K562 (cell line): ENCODE data around the gene HEY2. TPM values are rescaled to one million over a fixed set of nuclear protein-coding genes. Genes with fewer than 3 reads are reported as not detected.

Source experiments
- FOXJ3 ChIP-seq: sonication (generic); formaldehyde crosslinking; IDR thresholded peaks from 2 replicates; pipeline ENCODE4 v1.4.0; 2020; ENCODE audit warnings: mild to moderate bottlenecking, missing genetic modification reagents
- GTF2A2 ChIP-seq: IDR thresholded peaks from 2 replicates; pipeline ENCODE4 v1.6.1; 2016; ENCODE audit warnings: mild to moderate bottlenecking, missing genetic modification characterization, missing compliant biosample characterization
- MCM2 ChIP-seq: fragments of 450-650 bp; IDR thresholded peaks from 2 replicates; pipeline ENCODE4 v1.6.1; 2017; ENCODE audit warnings: low read depth, mild to moderate bottlenecking
- NFIC ChIP-seq: fragments of 450-650 bp; IDR thresholded peaks from 2 replicates; pipeline ENCODE4 v1.6.1; 2017; ENCODE audit warnings: mild to moderate bottlenecking, inconsistent platforms
- NFRKB ChIP-seq: fragments of 450-650 bp; IDR thresholded peaks from 2 replicates; pipeline ENCODE4 v1.6.1; 2016; ENCODE audit warnings: low read depth
- PHF21A ChIP-seq: fragments of 450-650 bp; IDR thresholded peaks from 2 replicates; pipeline ENCODE4 v1.6.1; 2017; ENCODE audit warnings: low read depth, borderline replicate concordance
- PRPF4 ChIP-seq: fragments of 200-400 bp; formaldehyde crosslinking; IDR thresholded peaks from one replicate; pipeline ENCODE4 v1.6.1; 2017; ENCODE audit warnings: low read length, low read depth, mild to moderate bottlenecking; ENCODE audit not compliant: insufficient read depth, poor library complexity, severe bottlenecking
- PTTG1 ChIP-seq: fragments of 450-650 bp; IDR thresholded peaks from 2 replicates; pipeline ENCODE4 v1.6.1; 2016; ENCODE audit warnings: low read depth, mild to moderate bottlenecking, missing genetic modification characterization, missing compliant biosample characterization
- RFX1 ChIP-seq: fragments of 450-650 bp; IDR thresholded peaks from 2 replicates; pipeline ENCODE4 v1.6.1; 2016; ENCODE audit warnings: mild to moderate bottlenecking, moderate library complexity
- SMARCB1 ChIP-seq: IDR thresholded peaks from 2 replicates; pipeline ENCODE4 v1.6.1; 2011; ENCODE audit warnings: improper control_type of control experiment, low read depth; ENCODE audit not compliant: insufficient read length
- U2AF2 ChIP-seq: fragments of 200-400 bp; formaldehyde crosslinking; optimal IDR thresholded peaks from 2 replicates; pipeline ENCODE3; 2017; ENCODE audit warnings: low read depth, mild to moderate bottlenecking, low read length
- YY1 ChIP-seq, 3 experiments: IDR thresholded peaks; 2 replicates each; pipeline ENCODE4 v1.6.1; 2011; ENCODE audit warnings: low read length in 2 of 3, mild to moderate bottlenecking in 2 of 3, moderate library complexity in 2 of 3, borderline replicate concordance in 1 of 3, control low read depth in 1 of 3, low read depth in 1 of 3; ENCODE audit not compliant: insufficient read depth in 3 of 3, insufficient replicate concordance in 2 of 3, control insufficient read depth in 1 of 3, insufficient read length in 1 of 3; ENCODE audit errors: extremely low read depth in 1 of 3
- ZNF197 ChIP-seq: fragments of 200-800 bp; sonication (Bioruptor generic); IDR thresholded peaks from 2 replicates; pipeline ENCODE4 v1.6.1; 2016; ENCODE audit warnings: low read depth, missing genetic modification characterization, missing compliant biosample characterization
- ZNF586 ChIP-seq: fragments of 450-650 bp; formaldehyde crosslinking; conservative IDR thresholded peaks from 2 replicates; pipeline ENCODE4 v1.4.0; 2020; ENCODE audit warnings: mild to moderate bottlenecking, moderate library complexity
- polyA plus RNA-seq, 8 experiments: library from polyadenylated mRNA; depleted of rRNA in 4 of 8; stranded (reverse) in 5 of 8; unstranded in 3 of 8; fragments of >200 nt; fragmentation: Nextera tagmentation in 2 of 8; fragmentation: Illumina TruSeq in 1 of 8; extraction: Ambion mirVana in 2 of 8; extraction: Trizol in 1 of 8; gene quantifications; 2 replicates each; pipeline versions ENCODE4 v1.2.1 to v1.2.3, GENCODE V29; 2011 to 2014; ENCODE audit warnings: inconsistent platforms in 1 of 8, missing spikeins in 1 of 8
- total RNA-seq, 7 experiments: library from RNA; depleted of rRNA in 6 of 7; stranded (reverse); fragments of >200 nt in 6 of 7; fragmentation: Illumina TruSeq in 2 of 7; extraction: Trizol in 2 of 7; gene quantifications; 2 replicates each; pipeline versions ENCODE4 v1.2.1 to v1.2.3, GENCODE V29; 2011 to 2021; ENCODE audit warnings: low replicate concordance in 1 of 7
- TF ChIP-seq, protein P1 (sequence below): sonication (generic); formaldehyde crosslinking; IDR thresholded peaks from 2 replicates; pipeline ENCODE4 v1.8.1; 2023; ENCODE audit warnings: mild to moderate bottlenecking, missing genetic modification reagents, moderate library complexity
- TF ChIP-seq, protein P2 (sequence below): fragments of 250-450 bp; sonication (Bioruptor Pico); IDR thresholded peaks from 2 replicates; pipeline ENCODE4 v1.5.1; 2021; ENCODE audit warnings: mild to moderate bottlenecking
- TF ChIP-seq, protein P3 (sequence below): fragments of 250-450 bp; sonication (Bioruptor Pico); IDR thresholded peaks from 2 replicates; pipeline ENCODE4 v1.4.0; 2020; ENCODE audit warnings: borderline replicate concordance
- TF ChIP-seq, protein P4 (sequence below): fragments of 200-800 bp; sonication (Bioruptor generic); IDR thresholded peaks from 2 replicates; pipeline ENCODE4 v1.6.1; 2017; ENCODE audit warnings: missing genetic modification characterization, missing compliant biosample characterization
- TF ChIP-seq, protein P5 (sequence below): sonication (generic); formaldehyde crosslinking; IDR thresholded peaks from 2 replicates; pipeline ENCODE4 v1.8.1; 2022; ENCODE audit warnings: missing genetic modification reagents

Gene HEY2
- total and polyA plus RNA-seq, 9 of the 15 experiments (the other 6 are each of a cell fraction or from before 2014, with no cell fraction given) = 0.03 to 0.07 (median 0.06) TPM; not detected in 5

DNA sequence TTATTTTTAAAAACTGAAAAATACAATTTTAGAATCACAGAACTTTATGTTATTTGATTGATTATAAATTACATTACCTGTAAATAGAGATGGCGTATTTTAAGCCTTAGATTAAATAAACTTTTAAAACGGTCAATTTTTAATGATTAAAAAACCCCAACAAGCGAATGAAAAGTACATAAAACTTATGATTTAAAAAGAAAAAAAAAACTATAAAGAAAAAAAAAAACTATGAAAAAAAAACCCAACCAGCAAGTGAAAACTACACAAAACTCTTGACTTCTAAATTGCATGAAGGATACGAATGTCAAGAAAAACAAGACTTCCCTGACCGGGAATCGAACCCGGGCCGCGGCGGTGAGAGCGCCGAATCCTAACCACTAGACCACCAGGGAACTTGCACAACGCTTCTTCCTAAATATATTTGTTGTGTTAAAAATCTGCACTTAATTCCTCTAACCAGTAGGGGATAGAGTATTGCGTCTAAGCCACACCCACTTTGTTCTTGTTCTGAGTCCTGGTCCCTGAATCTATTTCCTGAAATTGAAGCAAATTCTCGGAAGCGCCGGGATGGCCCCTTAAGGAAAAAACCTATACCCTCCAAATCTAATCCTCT lies 30.6 kb downstream of the HEY2 start (continued):
- TF ChIP-seq U2AF2 = no peak
- TF ChIP-seq PRPF4 = peak; percentile 16
- no peak for TF ChIP-seq RFX1
- TF ChIP-seq ZNF586 (CRISPR knock-in tag) = no peak
- TF ChIP-seq, protein P1, sequence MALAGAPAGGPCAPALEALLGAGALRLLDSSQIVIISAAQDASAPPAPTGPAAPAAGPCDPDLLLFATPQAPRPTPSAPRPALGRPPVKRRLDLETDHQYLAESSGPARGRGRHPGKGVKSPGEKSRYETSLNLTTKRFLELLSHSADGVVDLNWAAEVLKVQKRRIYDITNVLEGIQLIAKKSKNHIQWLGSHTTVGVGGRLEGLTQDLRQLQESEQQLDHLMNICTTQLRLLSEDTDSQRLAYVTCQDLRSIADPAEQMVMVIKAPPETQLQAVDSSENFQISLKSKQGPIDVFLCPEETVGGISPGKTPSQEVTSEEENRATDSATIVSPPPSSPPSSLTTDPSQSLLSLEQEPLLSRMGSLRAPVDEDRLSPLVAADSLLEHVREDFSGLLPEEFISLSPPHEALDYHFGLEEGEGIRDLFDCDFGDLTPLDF (CRISPR knock-in tag) = no peak
- TF ChIP-seq NFIC = peak; percentile 80
- no peak for TF ChIP-seq SMARCB1
- TF ChIP-seq, protein P2, sequence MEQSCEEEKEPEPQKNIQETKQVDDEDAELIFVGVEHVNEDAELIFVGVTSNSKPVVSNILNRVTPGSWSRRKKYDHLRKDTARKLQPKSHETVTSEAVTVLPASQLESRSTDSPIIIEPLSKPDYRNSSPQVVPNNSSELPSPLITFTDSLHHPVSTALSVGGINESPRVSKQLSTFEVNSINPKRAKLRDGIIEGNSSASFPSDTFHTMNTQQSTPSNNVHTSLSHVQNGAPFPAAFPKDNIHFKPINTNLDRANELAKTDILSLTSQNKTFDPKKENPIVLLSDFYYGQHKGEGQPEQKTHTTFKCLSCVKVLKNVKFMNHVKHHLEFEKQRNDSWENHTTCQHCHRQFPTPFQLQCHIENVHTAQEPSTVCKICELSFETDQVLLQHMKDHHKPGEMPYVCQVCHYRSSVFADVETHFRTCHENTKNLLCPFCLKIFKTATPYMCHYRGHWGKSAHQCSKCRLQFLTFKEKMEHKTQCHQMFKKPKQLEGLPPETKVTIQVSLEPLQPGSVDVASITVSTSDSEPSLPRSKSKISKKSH = no peak
- TF ChIP-seq GTF2A2 (tag) = no peak
- no peak for TF ChIP-seq FOXJ3 (CRISPR knock-in tag)
- TF ChIP-seq, protein P3, sequence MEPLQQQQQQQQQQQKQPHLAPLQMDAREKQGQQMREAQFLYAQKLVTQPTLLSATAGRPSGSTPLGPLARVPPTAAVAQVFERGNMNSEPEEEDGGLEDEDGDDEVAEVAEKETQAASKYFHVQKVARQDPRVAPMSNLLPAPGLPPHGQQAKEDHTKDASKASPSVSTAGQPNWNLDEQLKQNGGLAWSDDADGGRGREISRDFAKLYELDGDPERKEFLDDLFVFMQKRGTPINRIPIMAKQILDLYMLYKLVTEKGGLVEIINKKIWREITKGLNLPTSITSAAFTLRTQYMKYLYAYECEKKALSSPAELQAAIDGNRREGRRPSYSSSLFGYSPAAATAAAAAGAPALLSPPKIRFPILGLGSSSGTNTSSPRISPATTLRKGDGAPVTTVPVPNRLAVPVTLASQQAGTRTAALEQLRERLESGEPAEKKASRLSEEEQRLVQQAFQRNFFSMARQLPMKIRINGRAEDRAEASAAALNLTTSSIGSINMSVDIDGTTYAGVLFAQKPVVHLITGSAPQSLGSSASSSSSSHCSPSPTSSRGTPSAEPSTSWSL (CRISPR knock-in tag) = no peak
- TF ChIP-seq NFRKB = no peak
- TF ChIP-seq, protein P4, sequence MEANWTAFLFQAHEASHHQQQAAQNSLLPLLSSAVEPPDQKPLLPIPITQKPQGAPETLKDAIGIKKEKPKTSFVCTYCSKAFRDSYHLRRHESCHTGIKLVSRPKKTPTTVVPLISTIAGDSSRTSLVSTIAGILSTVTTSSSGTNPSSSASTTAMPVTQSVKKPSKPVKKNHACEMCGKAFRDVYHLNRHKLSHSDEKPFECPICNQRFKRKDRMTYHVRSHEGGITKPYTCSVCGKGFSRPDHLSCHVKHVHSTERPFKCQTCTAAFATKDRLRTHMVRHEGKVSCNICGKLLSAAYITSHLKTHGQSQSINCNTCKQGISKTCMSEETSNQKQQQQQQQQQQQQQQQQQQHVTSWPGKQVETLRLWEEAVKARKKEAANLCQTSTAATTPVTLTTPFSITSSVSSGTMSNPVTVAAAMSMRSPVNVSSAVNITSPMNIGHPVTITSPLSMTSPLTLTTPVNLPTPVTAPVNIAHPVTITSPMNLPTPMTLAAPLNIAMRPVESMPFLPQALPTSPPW (CRISPR knock-in tag) = no peak
- no peak for TF ChIP-seq MCM2
- no peak for TF ChIP-seq PHF21A
- TF ChIP-seq ZNF197 = no peak
- peak in 1 of 3 experiments; percentile 18 for TF ChIP-seq YY1 (IDR thresholded peaks at IDR 0.05; ENCODE audit: borderline replicate concordance in 1 of 3, control insufficient read depth in 1 of 3, extremely low read depth in 1 of 3, insufficient read depth in 3 of 3, insufficient read length in 1 of 3, insufficient replicate concordance in 2 of 3, low read depth in 1 of 3, low read length in 2 of 3)
- TF ChIP-seq, protein P5, sequence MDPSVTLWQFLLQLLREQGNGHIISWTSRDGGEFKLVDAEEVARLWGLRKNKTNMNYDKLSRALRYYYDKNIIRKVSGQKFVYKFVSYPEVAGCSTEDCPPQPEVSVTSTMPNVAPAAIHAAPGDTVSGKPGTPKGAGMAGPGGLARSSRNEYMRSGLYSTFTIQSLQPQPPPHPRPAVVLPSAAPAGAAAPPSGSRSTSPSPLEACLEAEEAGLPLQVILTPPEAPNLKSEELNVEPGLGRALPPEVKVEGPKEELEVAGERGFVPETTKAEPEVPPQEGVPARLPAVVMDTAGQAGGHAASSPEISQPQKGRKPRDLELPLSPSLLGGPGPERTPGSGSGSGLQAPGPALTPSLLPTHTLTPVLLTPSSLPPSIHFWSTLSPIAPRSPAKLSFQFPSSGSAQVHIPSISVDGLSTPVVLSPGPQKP (CRISPR knock-in tag) = no peak
- TF ChIP-seq PTTG1 (tag) = no peak
